ENCODE measurements around the gene TRIP4.

DNA sequence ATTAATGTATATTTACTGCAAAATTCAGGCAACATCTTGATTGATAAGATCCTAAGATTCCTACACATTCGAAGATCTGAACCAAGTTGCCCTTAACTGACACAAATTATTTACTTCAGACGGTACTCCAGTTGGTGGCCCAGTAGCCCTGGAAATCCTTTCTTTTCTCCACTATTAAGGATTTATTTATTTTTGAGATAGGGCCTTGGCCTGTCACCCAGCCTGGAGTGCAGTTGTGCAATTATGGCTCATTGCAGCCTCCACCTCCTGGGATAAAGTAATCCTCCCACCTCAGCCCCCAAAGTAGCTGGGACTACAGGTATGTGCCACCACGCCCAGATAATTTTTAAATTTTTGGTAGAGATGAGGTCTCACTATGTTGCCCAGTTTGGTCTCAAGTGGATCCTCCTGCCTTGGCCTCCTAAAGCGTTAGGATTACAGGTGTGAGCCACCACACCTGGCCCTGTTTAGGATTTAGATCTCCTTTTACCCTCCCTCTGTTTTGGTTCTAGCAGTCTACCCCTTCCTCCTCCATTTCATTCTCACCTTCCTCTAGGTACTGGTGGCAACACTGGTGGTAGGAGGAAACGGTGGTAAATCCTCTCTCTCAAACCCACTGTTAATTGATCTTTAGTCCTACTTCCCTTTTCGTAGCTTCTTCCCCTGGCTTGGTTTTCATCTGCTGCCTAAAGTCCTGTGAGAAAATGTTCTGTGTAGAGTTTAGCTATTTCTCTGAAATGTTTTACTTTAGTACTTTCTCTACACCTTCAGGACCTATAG is 60.1 kb downstream of the TRIP4 start:
- no peak for TF ChIP-seq EZH2 (IDR thresholded peaks at IDR 0.05; ENCODE audit: low read length, missing control alignments)
- TF ChIP-seq, protein P1, sequence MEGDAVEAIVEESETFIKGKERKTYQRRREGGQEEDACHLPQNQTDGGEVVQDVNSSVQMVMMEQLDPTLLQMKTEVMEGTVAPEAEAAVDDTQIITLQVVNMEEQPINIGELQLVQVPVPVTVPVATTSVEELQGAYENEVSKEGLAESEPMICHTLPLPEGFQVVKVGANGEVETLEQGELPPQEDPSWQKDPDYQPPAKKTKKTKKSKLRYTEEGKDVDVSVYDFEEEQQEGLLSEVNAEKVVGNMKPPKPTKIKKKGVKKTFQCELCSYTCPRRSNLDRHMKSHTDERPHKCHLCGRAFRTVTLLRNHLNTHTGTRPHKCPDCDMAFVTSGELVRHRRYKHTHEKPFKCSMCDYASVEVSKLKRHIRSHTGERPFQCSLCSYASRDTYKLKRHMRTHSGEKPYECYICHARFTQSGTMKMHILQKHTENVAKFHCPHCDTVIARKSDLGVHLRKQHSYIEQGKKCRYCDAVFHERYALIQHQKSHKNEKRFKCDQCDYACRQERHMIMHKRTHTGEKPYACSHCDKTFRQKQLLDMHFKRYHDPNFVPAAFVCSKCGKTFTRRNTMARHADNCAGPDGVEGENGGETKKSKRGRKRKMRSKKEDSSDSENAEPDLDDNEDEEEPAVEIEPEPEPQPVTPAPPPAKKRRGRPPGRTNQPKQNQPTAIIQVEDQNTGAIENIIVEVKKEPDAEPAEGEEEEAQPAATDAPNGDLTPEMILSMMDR (conservative IDR thresholded peaks at IDR 0.05 in 1 of 2, IDR thresholded peaks at IDR 0.05 in 1 of 2; ENCODE audit: low read depth in 1 of 2, low read length in 2 of 2), result no peak

Measured in fibroblast of lung (primary cell).